Fibroblast of villous mesenchyme (primary cell): ENCODE results near the gene ADH1C. TPM values are rescaled to one million over a fixed set of nuclear protein-coding genes. Genes with fewer than 3 reads are reported as not detected.
A peak's percentile ranks its signal among the peaks of the same experiment; 100 is the strongest.
"Not testable (repeated sequence)": the region's sequence is repeated elsewhere in the genome, so short reads cannot be mapped to it uniquely, and the experiment has no call there.

Source experiments
- DNase-seq: peaks from one replicate; pipeline ENCODE4 v3.0.0-alpha.2; 2010; ENCODE audit warnings: low read depth
- H3K4me3 ChIP-seq: 2 replicates; pipeline ENCODE4 v1.5.1; 2011; ENCODE audit warnings: low read depth, mild to moderate bottlenecking, low read length
- total RNA-seq: library from RNA; depleted of rRNA; stranded (reverse); fragments of >200 nt; gene quantifications from 2 replicates; pipeline ENCODE4 v1.2.3, GENCODE V29; 2012
- TF ChIP-seq, protein P1 (sequence below): IDR thresholded peaks from 2 replicates; pipeline ENCODE4 v1.5.1; 2012; ENCODE audit warnings: low read depth, mild to moderate bottlenecking, low read length; ENCODE audit not compliant: insufficient read depth

ADH1C gene
- total RNA-seq, 1 donor = not detected

DNA sequence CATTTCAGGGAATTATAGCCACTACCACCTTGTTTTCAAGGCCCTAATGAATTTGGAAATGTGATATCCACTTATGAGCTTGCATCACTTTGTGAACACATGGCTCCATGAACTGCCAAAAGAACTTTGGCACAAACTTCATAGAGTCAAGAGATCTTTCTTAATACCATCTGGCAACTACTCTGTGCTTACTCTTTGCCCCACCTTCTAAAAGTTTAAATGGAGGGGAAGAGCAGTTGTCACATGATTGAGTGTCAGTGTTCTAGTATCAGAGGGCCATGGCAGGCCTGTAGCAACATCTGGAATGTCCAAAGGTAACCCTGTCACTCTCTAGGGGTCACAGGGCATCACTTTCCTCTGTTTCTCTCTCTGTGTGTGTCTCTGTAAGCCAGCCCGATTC, 28.8 kb downstream of the ADH1C start:
- TF ChIP-seq, protein P1, sequence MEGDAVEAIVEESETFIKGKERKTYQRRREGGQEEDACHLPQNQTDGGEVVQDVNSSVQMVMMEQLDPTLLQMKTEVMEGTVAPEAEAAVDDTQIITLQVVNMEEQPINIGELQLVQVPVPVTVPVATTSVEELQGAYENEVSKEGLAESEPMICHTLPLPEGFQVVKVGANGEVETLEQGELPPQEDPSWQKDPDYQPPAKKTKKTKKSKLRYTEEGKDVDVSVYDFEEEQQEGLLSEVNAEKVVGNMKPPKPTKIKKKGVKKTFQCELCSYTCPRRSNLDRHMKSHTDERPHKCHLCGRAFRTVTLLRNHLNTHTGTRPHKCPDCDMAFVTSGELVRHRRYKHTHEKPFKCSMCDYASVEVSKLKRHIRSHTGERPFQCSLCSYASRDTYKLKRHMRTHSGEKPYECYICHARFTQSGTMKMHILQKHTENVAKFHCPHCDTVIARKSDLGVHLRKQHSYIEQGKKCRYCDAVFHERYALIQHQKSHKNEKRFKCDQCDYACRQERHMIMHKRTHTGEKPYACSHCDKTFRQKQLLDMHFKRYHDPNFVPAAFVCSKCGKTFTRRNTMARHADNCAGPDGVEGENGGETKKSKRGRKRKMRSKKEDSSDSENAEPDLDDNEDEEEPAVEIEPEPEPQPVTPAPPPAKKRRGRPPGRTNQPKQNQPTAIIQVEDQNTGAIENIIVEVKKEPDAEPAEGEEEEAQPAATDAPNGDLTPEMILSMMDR = no peak
- peak; percentile 66 for DNase-seq
- H3K4me3 ChIP-seq = no peak overlapping the region

DNA sequence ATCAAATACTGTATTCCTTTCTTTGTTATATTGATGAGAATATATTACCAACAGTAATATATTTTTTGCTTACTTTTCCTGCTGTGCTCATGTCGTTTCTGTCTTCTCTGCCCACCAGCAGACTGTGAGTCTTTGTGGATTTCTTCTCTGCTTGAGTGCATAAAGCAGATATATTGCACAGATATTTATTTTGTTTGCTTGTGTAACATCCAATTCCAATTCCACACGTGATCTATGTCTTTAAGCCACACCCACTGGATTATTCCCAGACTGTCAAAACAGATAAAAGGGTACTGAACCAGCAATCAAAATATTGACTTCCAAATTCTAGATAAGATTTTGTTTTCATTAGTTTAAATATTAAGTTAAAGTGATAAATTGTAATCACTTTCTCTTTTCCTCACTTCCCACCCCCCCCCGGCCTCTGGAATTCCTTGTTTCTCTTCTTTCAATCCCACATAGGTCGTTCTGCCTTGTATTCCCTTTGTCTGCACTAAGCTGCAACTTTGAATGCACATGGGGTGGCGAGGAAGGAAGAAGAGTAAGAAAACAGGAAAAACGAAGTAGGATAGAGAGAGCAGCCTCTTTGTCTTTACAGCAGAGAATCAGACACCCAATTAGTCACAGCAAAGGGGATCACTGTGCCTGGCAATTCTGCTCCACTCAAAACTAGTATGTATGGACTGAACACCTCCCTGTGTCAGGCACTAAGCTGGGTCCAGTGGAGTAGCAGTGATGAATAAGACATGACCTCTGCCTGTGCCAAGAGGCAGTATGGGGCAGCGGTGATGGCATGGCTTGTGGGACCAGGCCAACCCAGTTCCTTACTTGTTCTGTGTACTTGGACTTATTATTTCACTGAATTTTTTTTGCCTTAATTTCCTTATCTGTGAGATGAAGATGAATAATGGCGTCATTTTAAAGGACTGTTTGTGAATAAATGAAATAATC, 31.0 kb downstream of the ADH1C start, which contains the start of gene ADH1B:
TSS of gene ADH1B (minus strand) at position 161 of the 951 bp plus-strand sequence. CDS start at position 91, 70 bp downstream.
- DNase-seq = no peak
- H3K4me3 ChIP-seq = no peak within 1 kb of the TSS
- TF ChIP-seq, protein P1 = no peak

DNA sequence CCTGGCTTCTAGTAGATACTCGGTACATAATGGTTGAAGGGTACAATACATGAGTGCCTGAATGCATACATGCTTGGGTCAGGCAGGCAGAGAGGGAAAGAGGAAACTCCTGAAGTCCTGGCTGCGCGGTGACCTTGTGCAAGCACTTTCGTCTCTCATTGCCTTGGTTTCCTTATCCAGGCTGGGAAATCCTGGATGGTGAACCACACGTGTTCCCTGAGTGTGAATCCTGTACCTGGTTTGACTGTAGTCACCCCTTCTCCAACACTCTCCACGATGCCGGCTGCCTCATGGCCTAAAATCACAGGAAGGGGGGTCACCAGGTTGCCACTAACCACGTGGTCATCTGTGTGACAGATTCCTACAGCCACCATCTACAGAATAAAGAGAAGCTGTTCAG, 34.7 kb downstream of the ADH1C start:
- DNase-seq, H3K4me3 ChIP-seq: not testable (repeated sequence)

DNA sequence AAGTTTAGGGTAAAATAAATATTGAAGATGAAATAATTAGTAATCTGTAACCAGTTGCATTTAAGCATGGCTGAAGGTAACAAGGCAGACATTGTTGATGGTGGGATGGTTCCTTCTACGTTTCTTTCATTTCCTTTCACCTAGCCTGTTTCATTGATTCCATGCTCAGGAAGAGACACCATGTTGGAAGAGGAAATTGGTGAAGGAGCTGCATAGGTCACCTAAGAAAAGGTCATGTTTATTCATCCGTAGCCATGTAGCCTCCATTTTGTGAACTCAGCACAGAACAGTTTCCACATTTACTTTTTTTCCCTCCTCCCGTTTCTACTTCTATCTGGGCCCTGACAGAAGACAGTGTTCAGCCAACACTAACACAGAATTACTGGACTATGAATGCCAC, 35.2 kb downstream of the ADH1C start:
- TF ChIP-seq, protein P1 = no peak
- no peak overlapping the region for H3K4me3 ChIP-seq
- no peak for DNase-seq

DNA sequence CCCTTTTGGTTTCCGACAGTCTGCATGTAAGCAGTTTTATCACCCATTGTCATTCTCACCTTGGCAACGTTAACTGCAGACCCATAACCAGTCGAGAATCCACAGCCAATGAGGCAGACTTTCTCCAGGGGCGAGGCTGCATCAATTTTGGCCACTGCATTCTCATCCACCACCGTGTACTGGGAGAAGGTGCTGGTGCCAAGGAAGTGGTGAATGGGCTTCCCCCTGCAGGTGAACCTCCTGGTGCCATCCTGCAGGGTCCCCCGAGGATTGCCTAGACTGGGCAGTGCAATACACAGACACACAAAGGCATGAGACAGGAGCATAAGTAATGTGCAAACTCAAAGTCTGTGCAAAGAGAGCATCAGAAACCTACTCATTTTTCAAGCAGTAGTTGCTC, 36.7 kb downstream of the ADH1C start:
- no peak overlapping the region for H3K4me3 ChIP-seq
- DNase-seq = no peak
- TF ChIP-seq, protein P1 = no peak

DNA sequence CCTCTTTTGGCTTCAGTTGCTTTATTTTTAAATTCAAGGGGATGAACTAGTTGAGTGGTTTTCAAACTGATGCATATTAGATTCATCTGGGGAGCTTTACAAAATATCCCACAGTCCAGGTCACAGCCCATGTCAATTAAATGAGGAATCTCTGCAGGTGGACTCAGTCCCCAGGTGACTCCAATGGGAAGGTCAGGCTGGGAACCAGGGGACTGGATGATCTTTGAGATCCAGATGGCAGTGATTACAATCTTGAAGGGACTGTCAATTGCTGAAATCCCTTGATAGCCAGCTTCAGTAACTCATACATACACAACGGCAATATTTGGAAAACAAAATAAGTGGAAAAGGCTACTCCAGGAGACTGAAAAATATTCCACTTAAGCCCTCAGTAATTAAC, 38.3 kb downstream of the ADH1C start:
- H3K4me3 ChIP-seq = no peak overlapping the region
- TF ChIP-seq, protein P1 = no peak
- DNase-seq = no peak

DNA sequence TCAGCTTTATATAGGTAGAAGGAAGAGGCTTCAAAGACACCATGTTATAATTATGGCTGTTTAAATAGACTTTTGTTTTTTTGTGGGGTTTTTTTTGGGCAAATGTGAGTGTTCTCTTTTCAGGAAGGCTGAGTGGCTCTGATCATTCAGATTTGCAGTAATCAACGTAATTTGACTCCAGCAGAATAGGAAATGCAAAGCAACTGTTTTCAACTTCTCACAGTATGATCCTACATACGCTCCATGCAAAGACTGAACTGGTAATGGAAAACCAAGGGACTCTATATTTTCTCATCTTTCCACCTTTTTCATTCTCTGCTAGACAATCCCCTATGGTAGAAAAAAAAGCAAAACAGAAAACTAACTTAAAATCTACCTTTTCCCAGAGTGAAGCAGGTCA, 42.2 kb downstream of the ADH1C start:
- TF ChIP-seq, protein P1 = no peak
- DNase-seq = no peak
- no peak overlapping the region for H3K4me3 ChIP-seq
